Measurements from ENCODE around the gene RPIA.

DNA sequence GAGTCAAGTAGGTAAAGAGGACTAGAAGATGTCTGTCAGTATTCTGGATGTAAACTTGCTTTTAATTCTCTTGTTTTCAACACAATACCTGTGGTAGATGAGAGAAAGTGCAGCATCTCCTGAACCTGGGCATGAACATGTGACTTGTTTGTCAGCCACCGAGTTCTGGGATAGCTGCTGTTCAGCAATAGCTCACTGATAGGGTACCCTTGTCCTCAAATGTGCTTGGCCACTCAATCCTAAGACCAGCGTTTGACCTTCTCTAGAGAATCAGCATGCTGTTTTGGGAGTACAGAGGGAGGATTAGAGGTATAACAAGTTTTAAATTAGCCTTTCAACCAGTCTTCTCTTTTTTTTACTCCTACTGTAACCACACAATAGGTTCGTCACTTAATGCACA, 23.2 kb downstream of the RPIA start:
- TF ChIP-seq, protein P1, sequence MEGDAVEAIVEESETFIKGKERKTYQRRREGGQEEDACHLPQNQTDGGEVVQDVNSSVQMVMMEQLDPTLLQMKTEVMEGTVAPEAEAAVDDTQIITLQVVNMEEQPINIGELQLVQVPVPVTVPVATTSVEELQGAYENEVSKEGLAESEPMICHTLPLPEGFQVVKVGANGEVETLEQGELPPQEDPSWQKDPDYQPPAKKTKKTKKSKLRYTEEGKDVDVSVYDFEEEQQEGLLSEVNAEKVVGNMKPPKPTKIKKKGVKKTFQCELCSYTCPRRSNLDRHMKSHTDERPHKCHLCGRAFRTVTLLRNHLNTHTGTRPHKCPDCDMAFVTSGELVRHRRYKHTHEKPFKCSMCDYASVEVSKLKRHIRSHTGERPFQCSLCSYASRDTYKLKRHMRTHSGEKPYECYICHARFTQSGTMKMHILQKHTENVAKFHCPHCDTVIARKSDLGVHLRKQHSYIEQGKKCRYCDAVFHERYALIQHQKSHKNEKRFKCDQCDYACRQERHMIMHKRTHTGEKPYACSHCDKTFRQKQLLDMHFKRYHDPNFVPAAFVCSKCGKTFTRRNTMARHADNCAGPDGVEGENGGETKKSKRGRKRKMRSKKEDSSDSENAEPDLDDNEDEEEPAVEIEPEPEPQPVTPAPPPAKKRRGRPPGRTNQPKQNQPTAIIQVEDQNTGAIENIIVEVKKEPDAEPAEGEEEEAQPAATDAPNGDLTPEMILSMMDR (IDR thresholded peaks at IDR 0.05; ENCODE audit: low read depth, low read length, missing input control), result no peak
- TF ChIP-seq GABPA (IDR thresholded peaks at IDR 0.05 in 1 of 2, conservative IDR thresholded peaks at IDR 0.05 in 1 of 2), result no peak
- no peak for TF ChIP-seq RAD21 (IDR thresholded peaks at IDR 0.05)
- no peak for TF ChIP-seq EGR1 (IDR thresholded peaks at IDR 0.05; ENCODE audit: low read depth in 2 of 2)
- TF ChIP-seq, protein P2, sequence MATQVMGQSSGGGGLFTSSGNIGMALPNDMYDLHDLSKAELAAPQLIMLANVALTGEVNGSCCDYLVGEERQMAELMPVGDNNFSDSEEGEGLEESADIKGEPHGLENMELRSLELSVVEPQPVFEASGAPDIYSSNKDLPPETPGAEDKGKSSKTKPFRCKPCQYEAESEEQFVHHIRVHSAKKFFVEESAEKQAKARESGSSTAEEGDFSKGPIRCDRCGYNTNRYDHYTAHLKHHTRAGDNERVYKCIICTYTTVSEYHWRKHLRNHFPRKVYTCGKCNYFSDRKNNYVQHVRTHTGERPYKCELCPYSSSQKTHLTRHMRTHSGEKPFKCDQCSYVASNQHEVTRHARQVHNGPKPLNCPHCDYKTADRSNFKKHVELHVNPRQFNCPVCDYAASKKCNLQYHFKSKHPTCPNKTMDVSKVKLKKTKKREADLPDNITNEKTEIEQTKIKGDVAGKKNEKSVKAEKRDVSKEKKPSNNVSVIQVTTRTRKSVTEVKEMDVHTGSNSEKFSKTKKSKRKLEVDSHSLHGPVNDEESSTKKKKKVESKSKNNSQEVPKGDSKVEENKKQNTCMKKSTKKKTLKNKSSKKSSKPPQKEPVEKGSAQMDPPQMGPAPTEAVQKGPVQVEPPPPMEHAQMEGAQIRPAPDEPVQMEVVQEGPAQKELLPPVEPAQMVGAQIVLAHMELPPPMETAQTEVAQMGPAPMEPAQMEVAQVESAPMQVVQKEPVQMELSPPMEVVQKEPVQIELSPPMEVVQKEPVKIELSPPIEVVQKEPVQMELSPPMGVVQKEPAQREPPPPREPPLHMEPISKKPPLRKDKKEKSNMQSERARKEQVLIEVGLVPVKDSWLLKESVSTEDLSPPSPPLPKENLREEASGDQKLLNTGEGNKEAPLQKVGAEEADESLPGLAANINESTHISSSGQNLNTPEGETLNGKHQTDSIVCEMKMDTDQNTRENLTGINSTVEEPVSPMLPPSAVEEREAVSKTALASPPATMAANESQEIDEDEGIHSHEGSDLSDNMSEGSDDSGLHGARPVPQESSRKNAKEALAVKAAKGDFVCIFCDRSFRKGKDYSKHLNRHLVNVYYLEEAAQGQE (IDR thresholded peaks at IDR 0.05), result no peak
- TF ChIP-seq YY1 (IDR thresholded peaks at IDR 0.05), result no peak
- TF ChIP-seq FOXA2 (IDR thresholded peaks at IDR 0.05), result no peak
- TF ChIP-seq NR2F2 (IDR thresholded peaks at IDR 0.05), result no peak

Data from liver (tissue), 3 donors.